Esophagus squamous epithelium (tissue), 5 donors: ENCODE measurements around the gene C2CD2. TPM values are rescaled to one million over a fixed set of nuclear protein-coding genes. Genes with fewer than 3 reads are reported as not detected.

Experiments
- DNase-seq: peaks from one replicate; lab custom pipeline; 2025; lab: John Stamatoyannopoulos, UW
- H3K27ac ChIP-seq, 4 donors: fragments of 200-600 bp; sonication (generic); one replicate each; pipeline ENCODE4 v1.5.1; 2016 to 2019; ENCODE audit warnings: mild to moderate bottlenecking in 1 of 4
- H3K27me3 ChIP-seq, 4 donors: fragments of 200-600 bp; sonication (generic); 1 replicate in 3 of 4; 2 replicates in 1 of 4; pipeline versions ENCODE4 v1.5.1 to v1.6.0; 2017 to 2021; ENCODE audit warnings: antibody characterized with exemption in 1 of 4
- H3K36me3 ChIP-seq, 3 donors: fragments of 200-600 bp; sonication (generic); one replicate each; pipeline ENCODE4 v1.5.1; 2016 to 2019
- H3K4me1 ChIP-seq, 3 donors: fragments of 200-600 bp; sonication (generic); one replicate each; pipeline ENCODE4 v1.5.1; 2017 to 2019
- H3K4me3 ChIP-seq, 4 donors: fragments of 200-600 bp; sonication (generic); 1 replicate in 3 of 4; 2 replicates in 1 of 4; pipeline ENCODE4 v1.5.1; 2016 to 2019; ENCODE audit warnings: mild to moderate bottlenecking in 2 of 4, moderate library complexity in 1 of 4
- H3K9me3 ChIP-seq, 3 donors: fragments of 200-600 bp; sonication (generic); one replicate each; pipeline ENCODE4 v1.5.1; 2016 to 2019
- CTCF ChIP-seq, 6 experiments: fragments of 450-650 bp in 4 of 6; fragments of 200-600 bp in 2 of 6; sonication (generic) in 2 of 6; IDR thresholded peaks; one replicate each; pipeline ENCODE4 v1.5.1; 2016 to 2019; ENCODE audit warnings: antibody characterized with exemption in 6 of 6, mild to moderate bottlenecking in 4 of 6, moderate library complexity in 4 of 6
- POLR2A ChIP-seq, 4 donors: fragments of 450-650 bp; IDR thresholded peaks; one replicate each; pipeline ENCODE4 v1.6.1; 2017; ENCODE audit warnings: antibody characterized with exemption in 4 of 4, mild to moderate bottlenecking in 4 of 4, moderate library complexity in 3 of 4
- WGBS, 2 donors: methylation state at CpG; one replicate each; pipeline ENCODE4 v1.1.5; 2018; 5-methylcytosine and 5-hydroxymethylcytosine counted together
- intact Hi-C: fragments of 100-400 bp; cut with DNase I; formaldehyde crosslinking; loops from one replicate; pipeline ENCODE4 v1.15.0; 2022
- total RNA-seq, 4 donors: library from RNA; depleted of rRNA; stranded (reverse); fragments of >200 nt; gene quantifications; one replicate each; pipeline ENCODE4 v1.1.0, GENCODE V29; 2016
- donor health status: DM: yes; HTN: yes; CAD: no.

Gene C2CD2
- total RNA-seq = 10 to 100 TPM; 13.6 to 21.2 (median 15.6) TPM

- Histone ChIP-seq H3K27ac (peak within 1 kb of the TSS; percentile 79 to 91 (median 84)), H3K4me1 (peaks cover 40 to 84% (median 40%) of the 10 kb centered on the region in 3 donors), H3K27me3 (no peaks in the 10 kb centered on the region), H3K4me3 (peak within 1 kb of the TSS; percentile 55 to 88 (median 77)), H3K9me3 (no peaks in the 10 kb centered on the region), H3K36me3 (no peaks in the 10 kb centered on the region)
- TF ChIP-seq POLR2A (IDR thresholded peaks at IDR 0.05) = peak in 2 of 4 donors; percentile 23 to 44
- peak in 1 of 6 experiments; percentile 6 for TF ChIP-seq CTCF (IDR thresholded peaks at IDR 0.05)
- intact Hi-C loops = no loop called here
- no peak for DNase-seq
- 67 to 78% methylated on average over 1 of the region's 85 CpGs for whole genome bisulfite sequencing, 2 donors
Observed at GRCh38 chr21:41953831-41954653, at the start of gene C2CD2. Gene C2CD2 (minus strand): TSS chr21:41954018. CDS start chr21:41953648, 370 bp downstream.

GRCh38 chr21:42003051-42003461, 49.2 kb upstream of the C2CD2 start:
- peak overlapping the region in 1 of 4 donors; percentile 18 for H3K27ac ChIP-seq
- intact Hi-C loops = no loop called here
- no peak overlapping the region for H3K4me3 ChIP-seq
- no peaks in the 10 kb centered on the region for H3K27me3 ChIP-seq
- TF ChIP-seq CTCF (IDR thresholded peaks at IDR 0.05) (no peak), POLR2A (IDR thresholded peaks at IDR 0.05) (no peak)
- 59 to 63% methylated on average over 4 of the region's 4 CpGs for WGBS, 2 donors
- H3K36me3 ChIP-seq = peaks cover 0 to 15% (median 0%) of the 10 kb centered on the region in 3 donors
- DNase-seq = no peak
- H3K4me1 ChIP-seq = peaks cover 0 to 30% (median 0%) of the 10 kb centered on the region in 3 donors
- H3K9me3 ChIP-seq = no peaks in the 10 kb centered on the region

- Histone ChIP-seq H3K4me3 (no peak overlapping the region), H3K9me3 (no peaks in the 10 kb centered on the region), H3K27ac (peak overlapping the region in 1 of 4 donors; percentile 18), H3K27me3 (no peaks in the 10 kb centered on the region), H3K4me1 (peaks cover 0 to 30% (median 0%) of the 10 kb centered on the region in 3 donors), H3K36me3 (peaks cover 0 to 19% (median 0%) of the 10 kb centered on the region in 3 donors)
- no peak for TF ChIP-seq POLR2A (IDR thresholded peaks at IDR 0.05)
- TF ChIP-seq CTCF (IDR thresholded peaks at IDR 0.05) = no peak
- 44 to 45% methylated on average over 14 of the region's 14 CpGs for WGBS, 2 donors
- no peak for DNase-seq
- intact Hi-C loops = no loop called here
Observed at GRCh38 chr21:42002421-42002958, 48.7 kb upstream of the C2CD2 start.

- H3K27ac ChIP-seq = no peak overlapping the region
- TF ChIP-seq POLR2A (IDR thresholded peaks at IDR 0.05) (no peak), CTCF (IDR thresholded peaks at IDR 0.05) (no peak)
- H3K4me3 ChIP-seq = no peak overlapping the region
- H3K4me1 ChIP-seq = peaks cover 0 to 30% (median 0%) of the 10 kb centered on the region in 3 donors
- intact Hi-C loops = no loop called here
- peaks cover 0 to 24% (median 0%) of the 10 kb centered on the region in 3 donors for H3K36me3 ChIP-seq
- H3K27me3 ChIP-seq = no peaks in the 10 kb centered on the region
- 79 to 89% methylated on average over 2 of the region's 2 CpGs for WGBS, 2 donors
- H3K9me3 ChIP-seq = no peaks in the 10 kb centered on the region
- DNase-seq = no peak
Observed at GRCh38 chr21:42001781-42002180, 48.0 kb upstream of the C2CD2 start.

- H3K27me3 ChIP-seq = no peaks in the 10 kb centered on the region
- intact Hi-C loops = no loop called here
Observed at GRCh38 chr21:42000908-42001307, 47.1 kb upstream of the C2CD2 start.

More at GRCh38 chr21:42000908-42001307, 47.1 kb upstream of the C2CD2 start:
- H3K4me1 ChIP-seq = peaks cover 0 to 30% (median 0%) of the 10 kb centered on the region in 3 donors
- no peak for TF ChIP-seq CTCF (IDR thresholded peaks at IDR 0.05)
- no peak for TF ChIP-seq POLR2A (IDR thresholded peaks at IDR 0.05)
- WGBS, 2 donors = 88 to 91% methylated on average over 4 of the region's 4 CpGs
- DNase-seq = no peak
- no peaks in the 10 kb centered on the region for H3K9me3 ChIP-seq
- peaks cover 0 to 32% (median 0%) of the 10 kb centered on the region in 3 donors for H3K36me3 ChIP-seq
- H3K27ac ChIP-seq = no peak overlapping the region
- no peak overlapping the region for H3K4me3 ChIP-seq
